Measurements from ENCODE around the gene HSD17B2.

DNA sequence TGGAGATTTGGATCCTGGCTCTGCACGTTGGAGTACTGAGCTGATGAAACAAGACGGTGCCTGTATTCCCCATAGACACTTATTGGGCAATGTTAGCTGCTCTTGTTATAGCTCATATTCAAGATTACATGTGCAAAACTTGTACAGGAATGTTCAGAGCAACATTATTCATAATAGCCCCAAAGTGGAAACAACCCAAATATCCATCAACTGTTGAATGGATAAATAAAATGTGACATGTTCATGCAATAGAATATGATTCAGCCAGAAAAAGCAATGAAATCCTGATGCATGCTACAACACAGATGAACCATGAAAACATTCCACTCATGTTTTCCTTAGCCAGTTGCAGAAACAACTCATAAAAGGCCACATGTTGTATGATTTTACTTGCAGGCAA, 18.1 kb upstream of the HSD17B2 start:
- TF ChIP-seq, protein P1, sequence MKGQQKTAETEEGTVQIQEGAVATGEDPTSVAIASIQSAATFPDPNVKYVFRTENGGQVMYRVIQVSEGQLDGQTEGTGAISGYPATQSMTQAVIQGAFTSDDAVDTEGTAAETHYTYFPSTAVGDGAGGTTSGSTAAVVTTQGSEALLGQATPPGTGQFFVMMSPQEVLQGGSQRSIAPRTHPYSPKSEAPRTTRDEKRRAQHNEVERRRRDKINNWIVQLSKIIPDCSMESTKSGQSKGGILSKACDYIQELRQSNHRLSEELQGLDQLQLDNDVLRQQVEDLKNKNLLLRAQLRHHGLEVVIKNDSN (CRISPR knock-in tag; IDR thresholded peaks at IDR 0.05): no peak
- no peak for TF ChIP-seq ESRRA (CRISPR knock-in tag; IDR thresholded peaks at IDR 0.05; ENCODE audit: borderline replicate concordance)
- TF ChIP-seq, protein P2, sequence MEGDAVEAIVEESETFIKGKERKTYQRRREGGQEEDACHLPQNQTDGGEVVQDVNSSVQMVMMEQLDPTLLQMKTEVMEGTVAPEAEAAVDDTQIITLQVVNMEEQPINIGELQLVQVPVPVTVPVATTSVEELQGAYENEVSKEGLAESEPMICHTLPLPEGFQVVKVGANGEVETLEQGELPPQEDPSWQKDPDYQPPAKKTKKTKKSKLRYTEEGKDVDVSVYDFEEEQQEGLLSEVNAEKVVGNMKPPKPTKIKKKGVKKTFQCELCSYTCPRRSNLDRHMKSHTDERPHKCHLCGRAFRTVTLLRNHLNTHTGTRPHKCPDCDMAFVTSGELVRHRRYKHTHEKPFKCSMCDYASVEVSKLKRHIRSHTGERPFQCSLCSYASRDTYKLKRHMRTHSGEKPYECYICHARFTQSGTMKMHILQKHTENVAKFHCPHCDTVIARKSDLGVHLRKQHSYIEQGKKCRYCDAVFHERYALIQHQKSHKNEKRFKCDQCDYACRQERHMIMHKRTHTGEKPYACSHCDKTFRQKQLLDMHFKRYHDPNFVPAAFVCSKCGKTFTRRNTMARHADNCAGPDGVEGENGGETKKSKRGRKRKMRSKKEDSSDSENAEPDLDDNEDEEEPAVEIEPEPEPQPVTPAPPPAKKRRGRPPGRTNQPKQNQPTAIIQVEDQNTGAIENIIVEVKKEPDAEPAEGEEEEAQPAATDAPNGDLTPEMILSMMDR (IDR thresholded peaks at IDR 0.05): no peak
- no peak for TF ChIP-seq SMAD3 (CRISPR knock-in tag; IDR thresholded peaks at IDR 0.05; ENCODE audit: borderline replicate concordance)

Measured in WTC11 (cell line).